HS-5 (cell line): ENCODE data around the gene ELP5.

Experiments used
- DNase-seq: peaks from one replicate; pipeline ENCODE4 v3.0.0-alpha.2; 2012; ENCODE audit warnings: low read depth

ELP5 gene

DNA sequence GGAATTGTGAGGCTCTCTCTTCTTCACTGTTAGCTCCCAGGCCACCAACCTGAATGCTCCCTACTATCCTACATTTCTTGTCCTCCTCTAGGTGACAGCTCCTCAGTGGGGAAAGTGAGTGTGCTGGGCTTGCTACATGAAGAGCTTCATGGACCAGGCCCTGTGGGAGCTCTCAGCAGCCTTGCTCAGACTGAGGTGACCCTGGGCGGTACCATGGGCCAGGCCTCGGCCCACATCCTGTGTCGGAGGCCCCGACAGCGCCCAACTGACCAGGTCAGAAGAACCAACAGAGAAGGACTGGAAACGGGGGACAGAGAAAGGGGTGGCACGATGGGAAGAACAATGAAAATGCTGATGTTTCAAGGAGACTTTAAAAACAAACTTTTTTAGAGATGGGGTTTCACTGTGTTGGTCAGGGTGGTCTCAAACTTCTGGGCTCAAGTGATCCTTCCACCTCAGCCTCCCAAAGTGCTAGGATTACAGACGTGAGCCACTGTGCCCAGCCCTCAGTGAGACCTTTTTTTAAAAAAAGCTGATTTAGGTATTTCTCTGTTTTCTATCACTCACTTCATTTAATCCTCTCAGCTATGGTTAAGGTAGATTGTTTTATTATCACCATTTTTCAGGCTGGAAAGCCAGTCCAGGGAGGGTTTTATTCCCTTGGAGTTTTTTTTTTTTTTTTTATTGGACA, 4.9 kb downstream of the ELP5 start:
- DNase-seq: no peak

DNA sequence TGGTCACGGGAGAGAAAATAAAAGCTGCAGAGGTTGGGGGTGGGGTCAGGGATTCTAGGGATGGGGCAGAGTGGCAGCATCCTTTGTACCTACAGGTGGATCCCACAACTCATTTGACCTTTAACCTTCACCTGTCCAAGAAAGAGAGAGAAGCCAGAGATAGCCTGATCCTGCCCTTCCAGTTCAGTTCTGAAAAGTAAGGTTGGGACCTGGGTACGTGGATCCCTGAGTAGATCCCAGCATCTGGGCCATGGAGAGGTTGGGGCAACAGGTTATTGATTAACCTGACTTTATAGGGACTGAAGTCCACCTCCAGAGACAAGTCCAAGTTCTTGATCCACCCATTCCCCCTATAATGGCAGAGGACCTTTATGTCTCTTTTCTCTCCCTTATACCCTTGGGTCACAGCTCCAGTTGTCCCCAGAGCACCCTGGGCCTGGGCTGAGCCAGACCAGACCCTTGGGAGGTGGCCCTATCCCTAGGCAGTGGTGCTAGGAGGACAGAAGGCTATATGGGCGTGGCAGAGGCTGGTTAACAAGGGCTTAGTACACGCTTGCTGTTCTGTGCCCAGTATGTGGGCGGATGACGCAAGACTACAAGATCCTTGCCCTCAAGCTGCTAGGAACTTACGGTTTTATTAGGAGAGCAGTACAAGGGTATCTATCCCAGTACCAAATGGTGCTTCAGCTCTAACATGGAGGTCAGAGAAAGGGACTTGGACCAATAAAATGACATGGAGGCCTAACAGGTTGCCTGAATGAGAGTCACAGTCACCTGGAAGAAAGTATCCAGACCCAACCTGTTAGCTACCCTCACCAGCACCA, 6.9 kb downstream of the ELP5 start:
- DNase-seq: no peak

DNA sequence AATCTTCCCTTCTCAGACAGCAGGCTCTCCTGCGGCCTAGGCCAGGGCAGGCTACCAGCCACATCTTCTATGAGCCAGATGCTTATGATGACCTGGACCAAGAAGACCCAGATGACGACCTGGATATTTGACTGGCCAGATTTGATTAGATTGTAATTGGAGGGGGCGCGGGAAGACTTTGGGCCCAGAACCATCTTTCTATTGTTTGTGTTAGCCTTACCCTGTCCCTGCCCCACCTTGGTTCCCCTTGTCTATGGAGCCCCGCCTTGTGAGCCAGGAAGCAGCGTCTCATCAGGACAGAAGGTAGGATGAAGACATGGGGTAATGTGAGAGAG, 7.5 kb downstream of the ELP5 start:
- no peak for DNase-seq

DNA sequence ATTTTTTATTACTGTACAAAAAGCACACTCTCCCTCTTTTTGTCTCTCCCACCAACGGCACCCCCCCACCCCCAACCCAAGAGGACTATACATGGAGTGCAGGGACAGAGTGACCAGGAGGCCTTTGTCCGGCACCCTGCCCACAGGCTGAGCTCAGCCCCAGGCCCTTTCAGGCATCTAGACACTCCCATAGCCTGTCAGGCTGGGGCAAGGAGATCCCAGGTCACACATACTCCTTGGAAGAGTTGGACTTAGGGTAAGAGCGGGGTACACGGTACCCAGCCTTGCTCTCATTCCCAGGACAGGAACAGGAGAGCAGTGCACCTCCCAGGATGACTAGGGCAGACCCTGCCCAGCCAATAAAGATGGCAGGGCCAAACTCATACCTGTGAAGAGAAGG, 8.1 kb downstream of the ELP5 start:
- DNase-seq: no peak

DNA sequence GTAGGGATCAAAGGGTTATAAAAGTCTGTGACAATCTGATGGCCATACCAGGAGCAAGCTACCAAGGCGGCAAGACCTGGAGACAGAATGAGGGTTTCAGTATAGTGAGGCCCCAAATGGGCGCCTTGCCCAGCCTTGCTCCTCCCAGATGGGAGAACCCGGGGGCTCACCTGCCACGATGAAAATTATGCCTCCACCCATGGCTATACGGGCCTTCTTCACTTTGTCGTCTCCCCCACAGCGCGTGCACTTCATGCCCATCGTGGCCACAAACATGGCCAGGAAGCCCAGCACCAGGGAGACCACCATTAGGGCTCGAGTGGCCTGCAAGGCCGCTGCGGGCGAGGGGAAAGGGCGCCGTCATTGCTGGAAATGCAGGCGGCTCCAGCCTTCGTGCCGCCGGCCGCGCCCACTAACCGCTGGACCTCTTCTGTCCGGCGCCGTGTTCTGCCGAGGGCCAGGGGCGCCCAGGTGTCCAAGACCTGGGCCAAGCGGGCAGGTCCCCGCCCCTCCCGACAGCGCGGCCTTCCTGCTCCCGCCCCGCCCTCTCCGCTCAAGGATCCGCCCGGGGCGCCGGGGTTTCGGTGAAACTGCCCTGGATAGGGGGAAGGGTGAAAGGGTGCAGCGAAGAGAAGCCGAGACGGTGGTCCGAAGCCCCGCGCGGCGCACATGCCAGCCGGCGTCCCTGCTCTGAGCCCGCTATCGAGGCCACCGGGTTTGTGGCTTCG, 8.8 kb downstream of the ELP5 start:
- no peak for DNase-seq

DNA sequence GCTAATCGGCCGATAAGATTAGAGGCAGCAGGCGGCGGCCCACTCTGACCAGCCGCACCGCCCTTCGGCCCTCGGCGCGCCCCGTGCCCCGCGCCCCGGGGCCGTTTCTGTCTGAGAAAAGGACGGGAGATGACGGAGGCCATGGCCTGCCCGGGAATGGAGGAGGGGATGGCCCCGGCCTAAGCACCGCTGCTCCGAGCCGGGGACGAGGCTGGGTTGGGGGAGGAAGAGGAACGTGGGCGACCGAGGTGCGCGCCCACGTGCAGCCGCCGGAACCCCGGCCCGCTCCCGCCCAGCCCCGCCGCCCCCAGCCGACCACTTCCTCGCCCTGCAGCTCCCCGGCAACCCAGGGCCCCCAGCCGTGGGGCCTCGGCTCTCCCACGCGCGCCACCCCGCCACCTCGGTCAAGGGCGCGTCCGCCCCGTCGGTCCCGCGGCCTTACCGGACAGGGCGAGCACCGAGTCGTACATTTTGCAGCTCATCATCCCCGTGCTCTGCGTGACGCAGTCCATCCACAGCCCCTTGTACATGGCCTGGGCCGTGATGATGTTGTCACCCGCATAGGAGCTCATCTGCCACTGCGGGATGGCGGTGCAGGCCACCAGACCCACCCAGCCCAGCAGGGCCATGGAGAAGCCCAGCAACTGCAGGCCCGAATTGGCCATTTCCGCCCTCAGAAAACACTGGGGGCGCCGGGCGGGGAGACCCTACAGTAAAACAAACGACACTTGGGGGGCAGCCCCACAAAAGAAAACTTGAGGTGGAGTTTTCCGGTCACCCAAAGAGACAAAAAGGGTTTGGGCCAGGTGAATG, 9.6 kb downstream of the ELP5 start:
- no peak for DNase-seq

DNA sequence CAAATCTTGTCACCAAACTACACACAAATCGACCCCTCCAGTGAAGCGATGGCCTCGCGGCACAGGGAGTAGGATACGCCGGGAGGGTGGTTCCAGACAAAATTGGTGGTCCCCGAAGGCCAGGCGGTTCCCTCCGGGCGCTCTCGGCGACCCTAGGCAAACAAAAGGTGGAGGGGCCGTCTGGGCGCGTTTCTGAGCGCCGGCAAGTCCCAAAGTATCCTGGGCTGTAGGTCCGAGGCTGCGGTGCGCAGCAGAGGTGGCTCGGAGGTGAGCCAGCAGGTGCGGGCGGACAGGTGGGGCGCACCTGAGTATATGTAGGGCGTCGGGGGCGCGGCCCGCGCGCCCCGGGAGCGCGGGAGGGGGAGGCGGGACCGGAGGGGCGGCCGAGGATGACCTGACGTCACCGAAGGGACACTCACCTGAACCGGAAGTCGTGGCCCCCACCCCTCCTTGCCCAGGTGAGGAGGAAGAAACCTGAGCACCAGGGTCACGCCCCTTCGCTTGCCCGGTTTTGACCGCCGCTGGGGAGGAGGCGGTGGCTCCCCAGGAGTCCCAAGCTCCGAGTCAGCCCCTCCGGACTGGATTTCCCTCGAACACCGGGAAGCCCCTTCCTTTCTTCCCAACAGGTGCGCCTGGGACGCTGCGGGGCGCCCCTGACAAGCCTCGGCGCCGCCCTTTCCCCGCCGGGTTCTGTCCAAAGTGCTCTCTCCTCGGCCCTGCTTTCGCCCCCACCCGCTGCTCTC, 10.3 kb downstream of the ELP5 start, which contains the start of gene CLDN7:
Gene CLDN7, minus strand, starts transcription at position 287 of the 743 bp plus-strand sequence. CDS start 435 bp downstream, outside the sequence.
- no peak for DNase-seq

DNA sequence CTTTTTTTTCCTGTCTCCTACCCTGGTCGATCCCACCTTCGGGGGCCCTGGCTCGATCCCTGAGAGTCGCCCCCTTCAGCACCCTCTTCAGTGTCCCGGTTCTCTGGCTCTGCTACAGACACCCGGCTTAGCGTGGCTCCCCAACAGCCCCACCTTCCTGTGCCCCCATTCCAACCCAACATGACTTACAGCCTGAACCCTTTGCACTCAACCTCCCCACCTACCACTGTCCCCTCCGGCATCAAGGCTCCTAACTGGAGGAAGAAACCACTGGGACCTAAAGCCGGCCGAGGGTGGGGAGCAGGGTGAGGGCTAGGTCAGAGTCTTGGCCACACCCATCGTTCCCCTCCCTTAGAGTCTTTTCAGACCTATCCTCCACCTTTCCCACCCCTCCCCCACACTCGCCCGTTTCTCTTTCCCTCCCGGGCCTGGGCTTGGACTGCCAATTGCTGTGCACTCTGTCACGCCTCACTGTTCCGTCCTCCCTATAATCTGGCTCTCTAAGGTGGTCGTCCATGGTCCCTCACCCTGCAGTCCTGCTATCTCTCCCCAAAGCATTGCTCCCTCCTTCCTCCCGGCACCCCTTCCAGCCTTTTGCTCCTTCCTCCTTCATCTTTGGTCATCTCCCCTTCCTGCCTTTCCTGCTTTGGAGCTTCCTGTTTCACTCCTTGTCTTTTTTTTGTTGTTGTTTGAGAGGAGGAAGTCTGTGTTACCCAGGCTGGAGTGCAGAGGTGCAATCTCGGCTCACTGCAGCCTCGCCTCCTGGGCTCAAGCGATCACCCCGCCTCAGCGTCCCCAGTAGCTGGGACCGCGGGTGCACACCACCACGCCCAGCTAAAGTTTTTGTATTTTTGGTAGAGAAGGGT, 11.2 kb downstream of the ELP5 start:
- no peak for DNase-seq

DNA sequence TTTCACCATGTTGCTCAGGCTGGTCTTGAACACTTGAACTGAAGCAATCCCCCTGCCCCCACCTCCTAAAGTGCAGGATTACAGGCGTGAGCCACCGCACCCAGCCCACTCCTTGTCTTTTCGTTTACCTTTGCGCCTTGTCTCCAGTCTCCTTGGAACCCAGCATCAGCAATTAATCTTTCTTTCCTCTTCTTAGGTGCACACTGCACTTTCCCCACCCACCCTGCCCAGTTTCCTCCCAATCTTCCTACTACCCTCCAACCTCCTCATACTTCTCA, 11.7 kb downstream of the ELP5 start:
- DNase-seq: no peak

DNA sequence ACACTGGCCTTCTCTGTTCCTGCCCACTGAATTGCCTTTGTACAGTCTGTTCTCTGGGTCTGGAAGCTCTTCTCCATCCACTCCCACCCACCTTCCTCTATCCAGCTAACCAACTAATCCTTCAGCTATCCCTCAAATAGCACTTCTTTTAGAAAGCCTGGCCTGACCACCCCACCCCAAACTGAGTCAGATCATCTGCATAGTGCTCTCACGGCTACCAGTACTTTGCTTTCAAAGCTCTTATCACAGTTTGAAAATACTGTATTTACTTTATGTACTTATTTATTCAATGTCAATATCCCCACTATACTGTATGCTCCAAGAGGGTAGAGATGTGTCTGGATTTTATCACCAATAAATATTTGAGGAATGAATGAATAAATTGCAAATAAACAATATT, 14.8 kb downstream of the ELP5 start:
- no peak for DNase-seq

DNA sequence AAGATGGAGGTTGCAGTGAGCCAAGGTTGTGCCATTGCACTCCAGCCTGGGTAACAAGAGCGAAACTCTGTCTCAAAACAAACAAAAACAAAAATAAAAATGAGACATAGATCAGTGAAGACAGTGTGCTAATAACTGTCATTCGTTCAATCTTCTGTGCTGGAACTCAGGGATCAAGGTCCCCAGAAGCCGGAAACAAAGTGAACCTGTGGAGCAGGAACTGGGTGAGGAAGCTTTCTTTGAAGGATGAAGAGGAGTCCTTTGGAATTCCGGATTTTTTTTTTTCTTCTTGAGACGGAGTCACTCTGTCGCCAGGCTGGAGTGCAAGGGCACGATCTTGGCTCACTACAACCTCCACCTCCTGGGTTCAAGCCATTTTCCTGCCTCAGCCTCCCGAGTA, 27.4 kb downstream of the ELP5 start:
- DNase-seq: no peak

DNA sequence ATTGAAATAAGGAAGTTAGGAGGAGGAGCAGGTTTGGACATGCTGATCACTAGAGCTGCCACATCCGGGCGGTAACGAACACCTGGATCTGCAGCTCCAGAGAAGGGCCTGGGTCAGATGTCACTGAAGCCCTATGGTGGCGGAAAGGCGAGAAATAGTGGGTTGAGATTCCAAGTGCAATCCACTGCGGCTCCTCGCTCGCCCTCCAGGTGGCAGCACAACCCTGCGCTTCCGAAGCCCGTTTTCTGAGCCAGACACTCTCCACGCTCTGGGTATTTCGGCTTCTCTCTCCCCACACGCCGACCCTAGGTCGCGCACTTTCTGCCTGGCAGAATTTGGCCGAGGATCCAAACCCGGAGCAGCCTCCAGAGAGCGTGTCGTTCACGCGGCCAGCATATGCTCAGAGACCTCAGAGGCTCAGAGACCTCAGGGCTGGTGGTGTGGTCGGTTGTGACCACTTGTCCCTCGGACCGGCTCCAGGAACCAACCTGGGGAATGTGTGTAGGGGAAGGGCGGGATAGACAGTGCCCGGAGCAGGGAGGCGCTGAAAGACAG, 28.6 kb downstream of the ELP5 start:
- DNase-seq: peak; percentile 50

DNA sequence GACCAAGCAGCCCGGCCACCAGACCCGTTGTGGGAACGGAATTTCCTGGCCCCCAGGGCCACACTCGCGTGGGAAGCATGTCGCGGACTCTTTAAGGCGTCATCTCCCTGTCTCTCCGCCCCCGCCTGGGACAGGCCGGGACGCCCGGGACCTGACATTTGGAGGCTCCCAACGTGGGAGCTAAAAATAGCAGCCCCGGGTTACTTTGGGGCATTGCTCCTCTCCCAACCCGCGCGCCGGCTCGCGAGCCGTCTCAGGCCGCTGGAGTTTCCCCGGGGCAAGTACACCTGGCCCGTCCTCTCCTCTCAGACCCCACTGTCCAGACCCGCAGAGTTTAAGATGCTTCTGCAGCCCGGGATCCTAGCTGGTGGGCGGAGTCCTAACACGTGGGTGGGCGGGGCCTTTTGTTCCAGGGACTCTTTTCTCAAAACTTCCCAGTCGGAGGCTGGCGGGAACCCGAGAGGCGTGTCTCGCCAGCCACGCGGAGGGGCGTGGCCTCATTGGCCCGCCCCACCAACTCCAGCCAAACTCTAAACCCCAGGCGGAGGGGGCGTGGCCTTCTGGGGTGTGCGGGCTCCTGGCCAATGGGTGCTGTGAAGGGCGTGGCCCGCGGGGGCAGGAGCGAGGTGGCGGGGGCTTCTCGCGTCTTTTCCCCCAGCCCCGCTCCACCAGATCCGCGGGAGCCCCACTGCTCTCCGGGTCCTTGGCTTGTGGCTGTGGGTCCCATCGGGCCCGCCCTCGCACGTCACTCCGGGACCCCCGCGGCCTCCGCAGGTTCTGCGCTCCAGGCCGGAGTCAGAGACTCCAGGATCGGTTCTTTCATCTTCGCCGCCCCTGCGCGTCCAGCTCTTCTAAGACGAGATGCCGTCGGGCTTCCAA, 29.3 kb downstream of the ELP5 start, which contains the start of gene SLC2A4:
Gene SLC2A4, plus strand, starts transcription at position 645 of the 879 bp plus-strand sequence. Its CDS starts 217 bp downstream, at position 862.
- DNase-seq: peak; percentile 82

DNA sequence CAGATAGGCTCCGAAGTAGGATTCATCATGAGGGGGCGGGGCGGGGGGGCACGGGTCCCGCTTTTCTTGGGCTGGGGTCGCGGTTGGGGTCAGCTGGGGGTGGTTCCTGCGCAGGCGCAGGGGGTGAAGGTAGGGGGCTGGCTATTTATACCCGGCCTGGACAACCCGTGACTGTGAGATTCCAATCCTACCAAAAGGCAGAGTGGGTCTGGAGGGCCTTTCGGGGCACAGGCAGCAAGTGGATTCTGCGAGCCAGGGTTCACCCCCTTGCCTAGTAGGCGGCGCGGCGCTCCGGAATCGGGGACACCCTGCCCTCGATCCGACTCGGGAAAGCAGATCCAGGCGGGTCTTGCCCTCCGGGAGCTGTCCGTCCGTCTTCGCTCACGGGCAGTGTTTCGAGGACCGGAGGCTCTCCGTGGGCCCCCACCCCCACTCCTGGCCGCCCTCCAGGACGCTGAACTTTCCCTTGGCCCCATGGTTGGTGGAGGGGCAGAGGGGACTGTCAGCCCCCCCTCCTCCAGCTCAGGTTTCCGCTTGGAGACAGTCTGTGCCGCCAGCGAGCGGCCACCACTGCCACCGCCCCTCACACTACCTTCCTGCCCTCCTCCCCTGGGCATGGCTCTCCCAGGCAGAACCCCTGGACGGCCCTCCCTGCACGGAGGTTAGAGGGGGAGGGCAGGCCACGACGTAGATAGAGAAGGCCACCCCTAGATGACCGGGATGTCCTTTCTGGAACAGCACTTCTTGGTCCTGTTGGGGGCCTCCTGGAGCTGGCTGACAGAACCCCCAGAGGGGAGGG, 30.1 kb downstream of the ELP5 start:
- DNase-seq: no peak

DNA sequence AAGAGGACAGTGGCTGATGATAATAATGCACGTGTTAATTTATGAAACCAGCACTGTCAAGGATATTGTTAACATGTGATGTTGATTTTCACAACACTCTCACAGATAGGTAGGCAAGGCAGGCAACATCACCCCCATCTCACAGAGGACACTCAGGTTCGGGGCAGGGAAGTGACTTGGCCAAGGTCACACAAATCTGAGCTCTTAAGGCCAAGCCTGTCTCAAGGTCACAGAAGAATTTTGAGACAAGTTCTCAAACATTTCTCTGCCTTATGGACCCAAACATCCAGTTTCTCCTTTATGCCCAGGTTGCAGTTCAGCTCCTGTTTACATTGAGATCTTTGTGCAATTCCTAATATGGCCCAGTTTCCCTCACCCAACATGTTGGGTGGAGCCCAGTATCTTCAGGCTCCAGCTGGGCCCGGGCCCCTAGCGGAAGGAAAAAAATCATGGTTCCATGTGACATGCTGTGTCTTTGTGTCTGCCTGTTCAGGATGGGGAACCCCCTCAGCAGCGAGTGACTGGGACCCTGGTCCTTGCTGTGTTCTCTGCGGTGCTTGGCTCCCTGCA, 30.8 kb downstream of the ELP5 start:
- no peak for DNase-seq

DNA sequence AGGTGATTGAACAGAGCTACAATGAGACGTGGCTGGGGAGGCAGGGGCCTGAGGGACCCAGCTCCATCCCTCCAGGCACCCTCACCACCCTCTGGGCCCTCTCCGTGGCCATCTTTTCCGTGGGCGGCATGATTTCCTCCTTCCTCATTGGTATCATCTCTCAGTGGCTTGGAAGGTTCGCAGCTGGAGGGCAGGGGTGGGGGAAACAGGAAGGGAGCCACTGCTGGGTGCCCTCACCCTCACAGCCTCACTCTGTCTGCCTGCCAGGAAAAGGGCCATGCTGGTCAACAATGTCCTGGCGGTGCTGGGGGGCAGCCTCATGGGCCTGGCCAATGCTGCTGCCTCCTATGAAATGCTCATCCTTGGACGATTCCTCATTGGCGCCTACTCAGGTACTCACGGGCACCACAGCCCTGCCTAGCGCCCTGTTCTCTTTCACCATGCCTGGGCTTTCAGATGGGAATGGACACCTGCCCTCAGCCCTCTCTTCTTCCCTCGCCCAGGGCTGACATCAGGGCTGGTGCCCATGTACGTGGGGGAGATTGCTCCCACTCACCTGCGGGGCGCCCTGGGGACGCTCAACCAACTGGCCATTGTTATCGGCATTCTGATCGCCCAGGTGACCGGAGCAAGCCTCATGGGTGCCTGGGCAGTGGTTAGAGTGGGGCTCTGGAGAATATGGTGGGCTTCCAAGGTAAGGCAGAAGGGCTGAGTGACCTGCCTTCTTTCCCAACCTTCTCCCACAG, 31.6 kb downstream of the ELP5 start:
- no peak for DNase-seq

DNA sequence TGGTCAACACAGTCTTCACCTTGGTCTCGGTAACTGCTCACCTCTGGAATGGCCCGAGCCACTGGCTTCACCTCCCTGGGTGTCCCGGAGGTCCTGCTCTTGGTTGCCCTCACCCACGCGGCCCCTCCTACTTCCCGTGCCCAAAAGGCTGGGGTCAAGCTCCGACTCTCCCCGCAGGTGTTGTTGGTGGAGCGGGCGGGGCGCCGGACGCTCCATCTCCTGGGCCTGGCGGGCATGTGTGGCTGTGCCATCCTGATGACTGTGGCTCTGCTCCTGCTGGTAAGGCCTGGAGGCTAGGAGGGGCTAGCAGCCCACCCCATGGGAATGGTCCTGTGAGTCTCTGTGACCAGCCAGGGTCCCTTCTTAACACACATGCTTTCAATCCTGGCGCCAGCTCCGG, 32.9 kb downstream of the ELP5 start:
- no peak for DNase-seq
